Ecto neural progenitor cell (in vitro differentiated cells): ENCODE measurements around the gene TUBA4B.

Source experiments
- DNase-seq: peaks from one replicate; pipeline ENCODE4 v3.0.0-alpha.2; 2018; ENCODE audit warnings: low spot score

Gene TUBA4B

GRCh38 chr2:219252900-219253752, at the start of gene TUBA4B:
Gene TUBA4B (plus strand): TSS chr2:219253243. CDS start chr2:219253408, 165 bp downstream.
- no peak for DNase-seq

- DNase-seq = no peak
Measured at GRCh38 chr2:219204425-219205164, 48.4 kb upstream of the TUBA4B start.

- DNase-seq = no peak
Measured at GRCh38 chr2:219205165-219205538, 47.9 kb upstream of the TUBA4B start.

DNA sequence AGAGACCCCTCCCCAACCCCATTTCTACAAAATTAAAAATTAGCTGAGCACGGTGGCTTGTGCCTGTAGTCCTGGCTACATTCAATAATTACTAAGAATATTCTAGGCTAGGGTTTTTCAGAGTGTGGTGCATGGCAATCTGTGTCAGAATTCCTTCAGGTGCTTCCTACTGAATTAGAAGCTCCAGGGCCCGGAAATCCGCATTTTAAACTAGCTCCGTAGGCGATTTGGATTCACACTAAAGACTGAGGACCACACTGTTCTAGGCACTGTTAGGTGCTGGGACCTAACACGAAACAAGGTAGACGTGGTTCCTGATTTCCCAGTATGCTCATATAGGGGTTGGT, 47.1 kb upstream of the TUBA4B start:
- no peak for DNase-seq

DNA sequence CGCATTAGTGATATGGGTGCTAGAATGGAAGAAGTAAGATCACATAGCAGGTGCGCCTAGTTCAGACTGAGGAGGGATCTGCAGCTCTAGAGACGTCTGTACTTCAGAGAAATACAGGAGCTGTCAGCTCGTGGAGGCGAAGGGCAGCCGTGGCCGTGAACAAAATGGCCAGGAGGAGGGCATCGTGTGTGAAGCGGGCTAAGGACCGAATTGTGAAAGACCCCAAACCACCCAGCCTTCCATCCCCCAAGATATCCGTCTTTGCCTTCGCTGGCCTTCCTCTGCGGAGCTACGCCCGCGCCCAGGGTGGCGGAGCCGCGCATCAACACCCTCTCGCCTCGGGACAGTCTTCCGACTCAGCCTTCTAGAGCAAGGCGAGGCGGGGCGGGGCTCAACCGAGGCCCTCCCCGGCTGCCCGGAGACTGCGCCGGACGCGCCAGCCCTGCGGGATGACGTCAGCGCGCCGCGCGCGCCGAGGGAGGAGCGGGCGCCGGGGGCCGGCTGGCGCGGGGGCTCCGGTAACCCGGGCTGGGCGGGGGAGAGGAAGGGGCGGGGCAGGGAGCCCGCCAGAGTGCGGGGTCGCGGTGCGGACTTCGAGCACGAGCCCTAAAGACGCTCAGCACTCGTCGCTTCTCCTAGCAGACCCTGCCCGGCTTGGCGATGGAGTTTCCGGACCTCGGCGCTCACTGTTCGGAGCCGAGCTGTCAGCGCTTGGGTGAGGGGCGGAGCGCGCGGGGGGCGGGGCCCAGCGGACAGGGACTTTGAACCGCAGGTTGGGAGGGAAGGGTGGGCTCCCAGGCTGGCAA, 46.5 kb upstream of the TUBA4B start, which contains the start of gene ZFAND2B:
ZFAND2B (plus strand) TSS at position 455 of the 806 bp plus-strand sequence; CDS start at position 661, 206 bp downstream.
- DNase-seq = peak; percentile 96

- no peak for DNase-seq
Measured at GRCh38 chr2:219207134-219207883, 45.7 kb upstream of the TUBA4B start.

GRCh38 chr2:219207884-219208740, 44.9 kb upstream of the TUBA4B start:
- DNase-seq = no peak

GRCh38 chr2:219209236-219210195, 43.5 kb upstream of the TUBA4B start:
- DNase-seq = no peak

- DNase-seq = no peak
Measured at GRCh38 chr2:219210196-219210885, 42.7 kb upstream of the TUBA4B start.

DNA sequence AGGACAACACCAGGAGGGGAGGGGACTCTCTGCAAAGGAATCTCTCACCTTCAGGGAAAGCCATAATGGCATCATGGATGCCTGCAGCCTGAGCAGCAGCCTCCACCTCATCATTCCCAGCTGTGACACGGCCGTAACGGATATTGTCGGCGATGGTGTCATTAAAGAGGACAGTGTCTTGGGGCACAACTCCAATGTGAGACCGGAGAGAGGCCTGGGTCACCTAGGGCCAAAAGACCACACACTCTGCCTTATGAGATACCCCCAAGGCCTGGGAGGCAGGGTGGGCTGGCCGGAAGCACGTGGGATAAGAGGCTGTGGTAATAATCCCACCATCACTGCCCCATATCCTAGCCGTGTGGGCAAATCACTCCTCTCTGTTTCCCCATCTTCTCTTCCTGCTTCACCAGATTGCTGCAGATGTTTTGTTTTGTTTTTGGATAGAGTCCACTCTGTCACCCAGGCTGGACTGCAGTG, 42.1 kb upstream of the TUBA4B start:
- no peak for DNase-seq

DNA sequence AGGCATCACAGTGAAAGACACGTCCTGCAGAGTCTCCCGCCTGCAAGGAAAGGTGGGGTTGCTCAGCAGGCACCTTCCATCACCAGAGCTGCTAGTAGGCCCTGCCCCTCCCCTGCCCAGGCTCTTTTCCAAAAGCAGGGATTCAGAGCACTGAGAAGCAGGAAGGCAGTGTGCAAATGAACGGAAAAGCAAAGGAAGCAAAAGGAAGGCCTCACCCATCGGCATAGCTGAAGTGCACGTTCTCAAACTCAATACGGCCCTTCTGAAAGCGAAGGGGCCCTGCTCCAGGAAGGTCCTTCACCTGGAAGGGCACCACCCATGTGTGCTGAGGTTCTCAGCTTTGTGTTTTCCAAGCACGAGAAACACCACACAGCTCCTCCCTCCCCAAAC, 40.0 kb upstream of the TUBA4B start:
- no peak for DNase-seq

- DNase-seq = no peak
Measured at GRCh38 chr2:219213486-219214071, 39.5 kb upstream of the TUBA4B start.

DNA sequence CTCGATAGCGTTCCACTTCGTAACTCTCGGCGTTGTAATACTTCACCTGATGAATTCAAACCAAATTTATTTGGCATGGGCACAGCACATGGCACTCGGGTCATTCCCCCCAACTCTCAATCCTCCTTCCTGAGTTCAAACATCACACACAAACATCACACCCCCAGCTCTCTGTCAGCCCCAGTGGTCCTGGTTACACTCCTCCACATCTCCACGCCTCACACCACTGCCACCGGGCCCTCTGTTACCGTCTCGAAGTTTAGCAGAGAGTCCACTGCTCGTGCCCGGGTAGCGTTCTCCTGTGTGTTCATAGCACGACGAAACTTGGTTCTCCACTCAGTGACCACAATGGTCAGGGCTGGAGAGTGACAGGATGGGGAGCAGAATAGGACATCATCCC, 38.9 kb upstream of the TUBA4B start:
- DNase-seq = no peak

- DNase-seq = no peak
Measured at GRCh38 chr2:219214786-219215185, 38.3 kb upstream of the TUBA4B start.

DNA sequence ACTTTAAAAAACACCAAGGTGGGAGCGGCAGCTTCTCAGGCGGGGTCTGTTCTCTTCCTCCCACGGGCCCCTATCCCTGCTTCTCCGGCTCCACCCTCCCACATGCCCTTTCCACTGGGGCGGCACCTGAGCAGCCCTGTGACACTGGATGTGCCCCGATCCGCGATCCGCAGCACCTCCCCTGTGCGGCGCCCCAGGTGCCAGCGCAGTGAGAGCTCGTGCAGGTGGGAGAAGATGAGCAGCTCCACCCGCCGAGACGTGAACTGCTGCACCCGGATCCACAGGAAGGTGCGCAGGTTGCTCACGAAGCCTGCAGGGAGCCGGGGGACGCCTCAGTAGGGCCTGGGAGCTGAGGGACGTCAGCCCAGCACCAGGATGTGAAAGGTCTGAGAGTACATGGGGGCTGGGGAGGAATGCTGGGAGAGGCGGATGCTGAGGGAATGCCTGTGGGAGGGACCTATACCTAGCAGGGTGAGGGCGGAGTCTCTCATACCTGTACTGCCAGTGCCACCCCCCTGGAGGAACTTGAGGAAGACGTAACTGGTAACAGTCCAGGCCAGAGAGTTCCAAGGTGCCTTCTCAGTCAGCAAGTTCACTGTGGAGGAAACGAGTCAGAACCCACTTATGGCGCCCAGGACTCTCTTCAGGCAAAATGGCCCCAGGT, 37.0 kb upstream of the TUBA4B start:
- no peak for DNase-seq

DNA sequence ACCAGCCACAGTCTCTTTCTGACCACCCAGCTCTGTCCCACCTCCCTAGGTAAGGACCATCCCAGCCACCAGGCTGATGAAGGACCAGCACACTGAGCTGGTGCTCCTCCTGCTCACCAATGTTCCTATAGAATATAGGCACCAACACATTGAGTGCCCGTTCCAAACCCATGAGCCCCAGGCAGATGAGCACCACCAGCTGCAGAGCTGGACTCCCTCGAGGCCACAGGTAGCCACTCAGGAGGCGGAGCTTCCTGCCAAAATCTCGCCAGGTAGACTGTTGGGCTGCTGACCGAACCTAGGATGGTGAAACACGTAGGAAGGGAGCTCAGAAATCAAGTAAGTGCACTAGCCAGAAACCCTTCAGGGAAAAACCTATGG, 36.5 kb upstream of the TUBA4B start:
- DNase-seq = no peak

DNA sequence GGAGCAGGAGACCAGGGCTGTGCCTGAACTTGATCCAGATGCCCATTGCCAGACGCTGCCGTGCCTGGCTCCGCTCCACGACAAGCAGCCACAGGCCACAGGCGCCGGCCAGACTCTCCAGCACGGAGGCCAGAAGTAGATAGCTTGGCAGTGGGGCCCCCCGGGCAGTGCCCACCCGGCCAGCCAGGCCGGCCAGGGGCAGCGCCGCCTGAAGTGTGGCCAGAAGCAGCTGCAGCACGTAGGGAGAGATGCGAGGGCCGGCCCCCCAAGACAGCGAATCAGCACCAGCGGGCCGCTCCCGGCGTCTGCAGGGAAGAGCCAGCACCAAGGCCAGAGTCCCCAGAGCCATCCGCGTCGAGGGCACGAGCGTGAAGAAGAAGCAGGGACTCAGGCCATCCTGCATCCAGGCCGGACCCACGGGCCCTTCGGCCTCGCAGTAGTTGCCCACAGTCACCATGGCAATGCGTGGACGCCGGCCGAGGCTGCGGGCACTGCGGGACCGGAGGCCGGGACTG, 34.8 kb upstream of the TUBA4B start:
- peak; percentile 84 for DNase-seq
